ENCODE measurements around the gene LTBP1. TPM values are rescaled to one million over a fixed set of nuclear protein-coding genes. Genes with fewer than 3 reads are reported as not detected.

The LTBP1 gene
- total and polyA plus RNA-seq, 2 of the 13 experiments (the other 11 are each of a cell fraction or from before 2014, with no cell fraction given): 0.12 to 0.22 TPM

- Histone ChIP-seq H2AFZ (ENCODE audit: low read length) (no peak overlapping the region), H3K27ac (ENCODE audit: extremely low read length, insufficient read depth, low read length) (no peak overlapping the region), H3K9ac (ENCODE audit: insufficient read depth, low read depth, low read length) (no peak overlapping the region), H3K4me3 (replicated peaks in 1 of 3; ENCODE audit: insufficient read depth in 1 of 3, low read depth in 2 of 3, low read length in 3 of 3) (no peak overlapping the region), H4K20me1 (ENCODE audit: insufficient read depth, low read length) (no peaks in the 10 kb centered on the region), H3K36me3 (replicated peaks in 1 of 2; ENCODE audit: control insufficient read depth in 1 of 2, insufficient read depth in 2 of 2, low read length in 2 of 2) (no peaks in the 10 kb centered on the region), H3K79me2 (ENCODE audit: insufficient read depth, low read length) (no peaks in the 10 kb centered on the region), H3K9me3 (ENCODE audit: low read length) (no peaks in the 10 kb centered on the region), H3K4me2 (ENCODE audit: low read depth, low read length) (no peak overlapping the region), H3K4me1 (ENCODE audit: insufficient read depth, low read length) (peaks cover 20% of the 10 kb centered on the region), H3K27me3 (ENCODE audit: control insufficient read depth in 1 of 2, insufficient read depth in 2 of 2, low read length in 2 of 2) (no peaks in the 10 kb centered on the region; a peak in 2 of 5 replicates)
- BruUV-seq (replicated peaks): no TSS peak
- no peak for FAIRE-seq
- intact Hi-C loops (cut with micrococcal nuclease; ENCODE audit: unreplicated experiment) (no loop called here), in situ Hi-C loops (cut with HindIII; ENCODE audit: extremely low pct_ligation_motif_present, low pct_unique_long_range_greater_than_20kb) (no loop called here)
- no peak for TF ChIP-seq ARID4A (CRISPR knock-in tag; IDR thresholded peaks at IDR 0.05; ENCODE audit: borderline replicate concordance)
- TF ChIP-seq, protein P1, sequence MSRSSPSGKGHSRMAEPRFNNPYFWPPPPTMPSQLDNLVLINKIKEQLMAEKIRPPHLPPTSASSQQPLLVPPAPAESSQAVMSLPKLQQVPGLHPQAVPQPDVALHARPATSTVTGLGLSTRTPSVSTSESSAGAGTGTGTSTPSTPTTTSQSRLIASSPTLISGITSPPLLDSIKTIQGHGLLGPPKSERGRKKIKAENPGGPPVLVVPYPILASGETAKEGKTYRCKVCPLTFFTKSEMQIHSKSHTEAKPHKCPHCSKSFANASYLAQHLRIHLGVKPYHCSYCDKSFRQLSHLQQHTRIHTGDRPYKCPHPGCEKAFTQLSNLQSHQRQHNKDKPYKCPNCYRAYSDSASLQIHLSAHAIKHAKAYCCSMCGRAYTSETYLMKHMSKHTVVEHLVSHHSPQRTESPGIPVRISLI (CRISPR knock-in tag; IDR thresholded peaks at IDR 0.05; ENCODE audit: borderline replicate concordance): no peak
- TF ChIP-seq NBN (conservative IDR thresholded peaks at IDR 0.05): no peak
- no peak for TF ChIP-seq JUND (CRISPR knock-in tag; IDR thresholded peaks at IDR 0.05)
- TF ChIP-seq YY1 (IDR thresholded peaks at IDR 0.05; ENCODE audit: insufficient read depth, insufficient replicate concordance, low read depth, low read length): no peak
- no peak for TF ChIP-seq PAWR (CRISPR knock-in tag; IDR thresholded peaks at IDR 0.05; ENCODE audit: borderline replicate concordance)
- no peak for TF ChIP-seq ZNF562 (CRISPR knock-in tag; IDR thresholded peaks at IDR 0.05; ENCODE audit: borderline replicate concordance)
- no peak for TF ChIP-seq REL (CRISPR knock-in tag; conservative IDR thresholded peaks at IDR 0.05)
- TF ChIP-seq ZMAT5 (CRISPR knock-in tag; IDR thresholded peaks at IDR 0.05; ENCODE audit: borderline replicate concordance, low read depth): no peak
- DNase-seq (ENCODE audit: low spot score): no peak
- 26% methylated on average over 3 of the region's 3 CpGs for WGBS (ENCODE audit: low lambda C conversion rate)
- ChIA-PET CTCF (ENCODE audit: low intra/inter-chr PET ratio, low total read pairs) (no interaction called here), POLR2A (no interaction called here)
- ATAC-seq: no peak
Observed at GRCh38 chr2:33011941-33012340, 65.2 kb downstream of the LTBP1 start.

All from HepG2 (cell line).